Measurements from ENCODE around the gene ANGPTL1.

DNA sequence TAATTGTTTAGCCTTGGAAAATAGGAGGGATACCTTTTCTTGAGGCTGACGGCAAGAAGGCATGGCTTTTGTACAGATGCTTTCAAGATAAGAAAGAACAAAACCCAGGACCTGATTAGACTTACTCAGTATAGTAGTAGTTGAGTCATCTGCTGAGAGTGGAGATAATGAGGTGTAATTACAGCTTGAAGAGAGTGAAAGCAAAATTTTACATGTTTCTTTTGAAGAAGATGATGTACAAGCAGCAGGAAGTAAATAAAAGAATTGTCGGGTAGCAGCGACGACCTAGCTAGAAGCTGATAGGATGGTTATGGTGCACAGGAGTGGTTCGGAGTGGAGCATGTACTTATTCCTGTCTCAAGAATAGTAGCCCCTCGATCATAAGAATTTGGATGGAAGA is 6.6 kb downstream of the ANGPTL1 start:
- TF ChIP-seq CTCF (IDR thresholded peaks at IDR 0.05) = no peak
- no peak for TF ChIP-seq POLR2A (IDR thresholded peaks at IDR 0.05)
